K562 (cell line): ENCODE measurements around the gene KIF19.
A peak's percentile ranks its signal among the peaks of the same experiment; 100 is the strongest.

ENCODE experiments used
- BRCA1 ChIP-seq, 2 experiments: fragments of 450-650 bp in 1 of 2; sonication (generic) in 1 of 2; formaldehyde crosslinking in 1 of 2; IDR thresholded peaks; 2 replicates each; pipeline versions ENCODE4 v1.5.0 to v1.6.1; 2017 to 2020; ENCODE audit warnings: mild to moderate bottlenecking in 1 of 2, missing genetic modification reagents in 1 of 2
- CREB3L1 ChIP-seq: fragments of 450-650 bp; IDR thresholded peaks from 2 replicates; pipeline ENCODE4 v1.6.1; 2014; ENCODE audit warnings: low read depth, mild to moderate bottlenecking, moderate library complexity, borderline replicate concordance
- CTCF ChIP-seq, 3 experiments: IDR thresholded peaks in 2 of 3; conservative IDR thresholded peaks in 1 of 3; 2 replicates each; pipeline ENCODE4 v1.5.1; 2011 to 2012; ENCODE audit warnings: low read length in 3 of 3, mild to moderate bottlenecking in 3 of 3, control low read depth in 2 of 3, improper control_type of control experiment in 1 of 3, inconsistent platforms in 1 of 3, low read depth in 1 of 3, mixed read lengths in 1 of 3, moderate library complexity in 1 of 3; ENCODE audit not compliant: insufficient read depth in 2 of 3
- FOXK1 ChIP-seq: sonication (generic); formaldehyde crosslinking; IDR thresholded peaks from 2 replicates; pipeline ENCODE4 v1.8.0; 2022; ENCODE audit warnings: missing genetic modification reagents, mild to moderate bottlenecking, borderline replicate concordance
- RBBP5 ChIP-seq: fragments of 200-600 bp; sonication (generic); IDR thresholded peaks from 2 replicates; pipeline ENCODE4 v1.6.1; 2012; ENCODE audit warnings: borderline replicate concordance, mild to moderate bottlenecking, low read length, control low read depth, inconsistent platforms; ENCODE audit not compliant: insufficient read depth, poor library complexity, severe bottlenecking
- SNRNP70 ChIP-seq: fragments of 200-400 bp; formaldehyde crosslinking; optimal IDR thresholded peaks from 2 replicates; pipeline ENCODE3; 2017; ENCODE audit warnings: low read depth, low read length
- SRF ChIP-seq, 2 experiments: fragments of 250-450, 450-650 bp in 1 of 2; sonication (Bioruptor Pico) in 1 of 2; sonication (generic) in 1 of 2; formaldehyde crosslinking; IDR thresholded peaks; 2 replicates each; pipeline versions ENCODE4 v1.5.0 to v1.5.1; 2020 to 2022; ENCODE audit warnings: mild to moderate bottlenecking in 1 of 2, missing genetic modification reagents in 1 of 2
- ZNF140 ChIP-seq: fragments of 250-450 bp; sonication (Bioruptor Pico); IDR thresholded peaks from 2 replicates; pipeline ENCODE4 v1.8.0; 2021; ENCODE audit warnings: moderate library complexity, mild to moderate bottlenecking, inconsistent platforms
- ZNF212 ChIP-seq: fragments of 450-650 bp; formaldehyde crosslinking; IDR thresholded peaks from 2 replicates; pipeline ENCODE4 v1.4.0; 2020; ENCODE audit warnings: mild to moderate bottlenecking
- ZNF77 ChIP-seq: fragments of 250-450 bp; sonication (Bioruptor Pico); IDR thresholded peaks from 2 replicates; pipeline ENCODE4 v1.5.0; 2020
- TF ChIP-seq, protein P1 (sequence below), 2 experiments: IDR thresholded peaks; 2 replicates each; pipeline ENCODE4 v1.6.1; 2012; ENCODE audit warnings: improper control_type of control experiment in 2 of 2, low read depth in 2 of 2, low read length in 2 of 2, borderline replicate concordance in 1 of 2
- TF ChIP-seq, protein P2 (sequence below): fragments of 450-650 bp; IDR thresholded peaks from 2 replicates; pipeline ENCODE4 v1.6.1; 2017; ENCODE audit warnings: mild to moderate bottlenecking, moderate library complexity

GRCh38 chr17:74360899-74361229 lies 34.8 kb downstream of the KIF19 start:
- TF ChIP-seq SRF (CRISPR knock-in tag; IDR thresholded peaks at IDR 0.05) = no peak
- TF ChIP-seq, protein P1, sequence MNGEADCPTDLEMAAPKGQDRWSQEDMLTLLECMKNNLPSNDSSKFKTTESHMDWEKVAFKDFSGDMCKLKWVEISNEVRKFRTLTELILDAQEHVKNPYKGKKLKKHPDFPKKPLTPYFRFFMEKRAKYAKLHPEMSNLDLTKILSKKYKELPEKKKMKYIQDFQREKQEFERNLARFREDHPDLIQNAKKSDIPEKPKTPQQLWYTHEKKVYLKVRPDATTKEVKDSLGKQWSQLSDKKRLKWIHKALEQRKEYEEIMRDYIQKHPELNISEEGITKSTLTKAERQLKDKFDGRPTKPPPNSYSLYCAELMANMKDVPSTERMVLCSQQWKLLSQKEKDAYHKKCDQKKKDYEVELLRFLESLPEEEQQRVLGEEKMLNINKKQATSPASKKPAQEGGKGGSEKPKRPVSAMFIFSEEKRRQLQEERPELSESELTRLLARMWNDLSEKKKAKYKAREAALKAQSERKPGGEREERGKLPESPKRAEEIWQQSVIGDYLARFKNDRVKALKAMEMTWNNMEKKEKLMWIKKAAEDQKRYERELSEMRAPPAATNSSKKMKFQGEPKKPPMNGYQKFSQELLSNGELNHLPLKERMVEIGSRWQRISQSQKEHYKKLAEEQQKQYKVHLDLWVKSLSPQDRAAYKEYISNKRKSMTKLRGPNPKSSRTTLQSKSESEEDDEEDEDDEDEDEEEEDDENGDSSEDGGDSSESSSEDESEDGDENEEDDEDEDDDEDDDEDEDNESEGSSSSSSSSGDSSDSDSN (IDR thresholded peaks at IDR 0.05; ENCODE audit: borderline replicate concordance in 1 of 2, low read depth in 2 of 2, low read length in 2 of 2) = no peak
- no peak for TF ChIP-seq BRCA1 (IDR thresholded peaks at IDR 0.05)
- TF ChIP-seq BRCA1 (CRISPR knock-in tag; IDR thresholded peaks at IDR 0.05) = no peak
- no peak for TF ChIP-seq ZNF212 (CRISPR knock-in tag)
- TF ChIP-seq, protein P2, sequence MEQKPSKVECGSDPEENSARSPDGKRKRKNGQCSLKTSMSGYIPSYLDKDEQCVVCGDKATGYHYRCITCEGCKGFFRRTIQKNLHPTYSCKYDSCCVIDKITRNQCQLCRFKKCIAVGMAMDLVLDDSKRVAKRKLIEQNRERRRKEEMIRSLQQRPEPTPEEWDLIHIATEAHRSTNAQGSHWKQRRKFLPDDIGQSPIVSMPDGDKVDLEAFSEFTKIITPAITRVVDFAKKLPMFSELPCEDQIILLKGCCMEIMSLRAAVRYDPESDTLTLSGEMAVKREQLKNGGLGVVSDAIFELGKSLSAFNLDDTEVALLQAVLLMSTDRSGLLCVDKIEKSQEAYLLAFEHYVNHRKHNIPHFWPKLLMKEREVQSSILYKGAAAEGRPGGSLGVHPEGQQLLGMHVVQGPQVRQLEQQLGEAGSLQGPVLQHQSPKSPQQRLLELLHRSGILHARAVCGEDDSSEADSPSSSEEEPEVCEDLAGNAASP = no peak
- TF ChIP-seq RBBP5 = no peak
- no peak for TF ChIP-seq CREB3L1
- no peak for TF ChIP-seq ZNF77
- no peak for TF ChIP-seq ZNF140 (CRISPR knock-in tag)
- TF ChIP-seq CTCF (IDR thresholded peaks at IDR 0.05 in 2 of 3, conservative IDR thresholded peaks at IDR 0.05 in 1 of 3; ENCODE audit: insufficient read depth in 2 of 3, low read depth in 1 of 3, low read length in 3 of 3) = 0 out of 6 replicates have a peak, but pooled peaks of 1 of the 3 experiments have one; percentile 21
- no peak for TF ChIP-seq SNRNP70
- no peak for TF ChIP-seq FOXK1 (CRISPR knock-in tag)
